Keratinocyte (primary cell): ENCODE measurements around the gene RSAD1. TPM values are rescaled to one million over a fixed set of nuclear protein-coding genes. Genes with fewer than 3 reads are reported as not detected.

Source experiments
- DNase-seq: peaks from one replicate; pipeline ENCODE4 v3.0.0-alpha.2; 2011; ENCODE audit warnings: low read depth, missing footprints, low spot score
- FAIRE-seq: peaks from 2 replicates; lab custom pipeline; 2011; peaks lifted over from hg19 to GRCh38; lab: Jason Lieb, UNC
- H2AFZ ChIP-seq: 2 replicates; pipeline ENCODE4 v1.6.0; 2012; ENCODE audit warnings: low read length, control low read depth, inconsistent platforms; ENCODE audit not compliant: control insufficient read depth
- H3K27ac ChIP-seq: 2 replicates; pipeline ENCODE4 v1.5.1; 2011; ENCODE audit warnings: low read length; ENCODE audit not compliant: control insufficient read depth, insufficient read depth
- H3K27me3 ChIP-seq: 3 replicates; pipeline ENCODE4 v1.6.0; 2011; ENCODE audit warnings: low read length; ENCODE audit not compliant: control insufficient read depth, insufficient read depth; ENCODE audit errors: extremely low read depth
- H3K36me3 ChIP-seq, 2 experiments: 2 replicates in 1 of 2; 3 replicates in 1 of 2; pipeline ENCODE4 v1.5.1; 2011; ENCODE audit warnings: low read length in 2 of 2, mild to moderate bottlenecking in 1 of 2; ENCODE audit not compliant: control insufficient read depth in 2 of 2, insufficient read depth in 2 of 2; ENCODE audit errors: extremely low read depth in 1 of 2
- H3K4me1 ChIP-seq: 3 replicates; pipeline ENCODE4 v1.5.1; 2011; ENCODE audit warnings: low read length; ENCODE audit not compliant: control insufficient read depth, insufficient read depth; ENCODE audit errors: extremely low read depth
- H3K4me2 ChIP-seq: 3 replicates; pipeline ENCODE4 v1.6.0; 2011; ENCODE audit warnings: low read depth, low read length; ENCODE audit not compliant: control insufficient read depth, insufficient read depth; ENCODE audit errors: extremely low read depth
- H3K4me3 ChIP-seq, 3 experiments: fragments of 200-600 bp in 1 of 3; sonication (generic) in 1 of 3; 2 replicates in 2 of 3; 3 replicates in 1 of 3; pipeline ENCODE4 v1.5.1; 2011 to 2016; ENCODE audit warnings: low read length in 3 of 3, mild to moderate bottlenecking in 3 of 3, control low read depth in 2 of 3, inconsistent platforms in 1 of 3, low read depth in 1 of 3, mixed read lengths in 1 of 3, mixed run types in 1 of 3, moderate library complexity in 1 of 3; ENCODE audit not compliant: control insufficient read depth in 2 of 3, insufficient read depth in 2 of 3; ENCODE audit errors: extremely low read depth in 1 of 3
- H3K79me2 ChIP-seq: 2 replicates; pipeline ENCODE4 v1.6.0; 2012; ENCODE audit warnings: low read length; ENCODE audit not compliant: control insufficient read depth, insufficient read depth
- H3K9ac ChIP-seq: 3 replicates; pipeline ENCODE4 v1.6.0; 2011; ENCODE audit warnings: low read length; ENCODE audit not compliant: control insufficient read depth, insufficient read depth; ENCODE audit errors: extremely low read depth
- H3K9me1 ChIP-seq: 3 replicates; pipeline ENCODE4 v1.6.0; 2011; ENCODE audit warnings: low read length; ENCODE audit not compliant: control insufficient read depth, insufficient read depth; ENCODE audit errors: extremely low read depth
- H3K9me3 ChIP-seq: 2 replicates; pipeline ENCODE4 v1.5.1; 2012; ENCODE audit warnings: low read depth, low read length; ENCODE audit not compliant: control insufficient read depth
- H4K20me1 ChIP-seq: 3 replicates; pipeline ENCODE4 v1.6.0; 2011; ENCODE audit warnings: low read length; ENCODE audit not compliant: control insufficient read depth, insufficient read depth; ENCODE audit errors: extremely low read depth
- CTCF ChIP-seq, 3 experiments: IDR thresholded peaks in 1 of 3; conservative IDR thresholded peaks in 1 of 3; optimal IDR thresholded peaks in 1 of 3; 2 replicates in 2 of 3; 3 replicates in 1 of 3; pipeline versions ENCODE3 to v1.5.1; 2011; ENCODE audit warnings: low read length in 3 of 3, mild to moderate bottlenecking in 3 of 3, moderate library complexity in 2 of 3, control low read depth in 1 of 3, inconsistent platforms in 1 of 3; ENCODE audit not compliant: insufficient read depth in 2 of 3; ENCODE audit errors: extremely low read depth in 1 of 3
- EZH2 ChIP-seq: IDR thresholded peaks from one replicate; pipeline ENCODE4 v1.6.1; 2012; ENCODE audit warnings: inconsistent platforms, mild to moderate bottlenecking, low read length, moderate library complexity
- dilution Hi-C: fragments of 300-500 bp; cut with MboI; formaldehyde crosslinking; loops from one replicate; pipeline ENCODE4 v1.7.0; 2020; ENCODE audit warnings: low sequenced_read_pairs; ENCODE audit not compliant: extremely low pct_ligation_motif_present
- polyA plus RNA-seq, 5 experiments: library from polyadenylated mRNA; depleted of rRNA in 3 of 5; stranded (reverse) in 3 of 5; stranded (forward) in 1 of 5; unstranded in 1 of 5; fragments of >200 nt; gene quantifications; 1 replicate in 1 of 5; 2 replicates in 3 of 5; 3 replicates in 1 of 5; pipeline versions ENCODE4 v1.2.1 to v1.2.3, GENCODE V29; 2011 to 2012; ENCODE audit warnings: missing spikeins in 2 of 5, low read depth in 1 of 5, low replicate concordance in 1 of 5

Gene RSAD1
- polyA plus RNA-seq, 1 donor (not counting 4 experiments of a cell fraction or from before 2014, with no cell fraction given), result 28.2 TPM

DNA sequence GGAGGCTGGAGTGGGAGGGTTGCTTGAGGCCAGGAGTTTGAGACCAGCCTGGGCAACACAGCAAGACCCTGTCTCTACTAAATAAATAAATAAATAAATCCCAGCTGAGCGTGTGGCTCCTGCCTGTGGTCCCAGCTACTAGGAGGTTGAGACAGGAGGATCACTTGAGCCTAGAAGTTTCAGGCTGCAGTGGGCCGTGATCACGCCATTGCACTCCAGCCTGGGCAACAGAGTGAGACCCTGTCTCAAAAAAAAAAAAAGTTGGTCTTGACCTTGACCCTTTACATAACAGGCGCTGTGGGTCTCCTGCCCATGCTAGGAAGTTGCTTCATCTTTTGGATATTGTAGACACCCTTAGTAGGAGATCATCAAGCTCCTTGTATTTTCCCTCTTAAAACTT is 41.3 kb upstream of the RSAD1 start:
- TF ChIP-seq CTCF (optimal IDR thresholded peaks at IDR 0.05 in 1 of 3, IDR thresholded peaks at IDR 0.05 in 1 of 3, conservative IDR thresholded peaks at IDR 0.05 in 1 of 3; ENCODE audit: extremely low read depth in 1 of 3, insufficient read depth in 2 of 3, low read length in 3 of 3) (no peak), EZH2 (no peak)
- no peak for DNase-seq
- Histone ChIP-seq H2AFZ (no peak overlapping the region), H3K9me1 (no peaks in the 10 kb centered on the region), H3K9me3 (no peaks in the 10 kb centered on the region), H3K4me3 (no peak overlapping the region), H3K79me2 (peaks cover 4% of the 10 kb centered on the region), H3K9ac (no peak overlapping the region), H3K27ac (no peak overlapping the region), H4K20me1 (no peaks in the 10 kb centered on the region), H3K27me3 (no peaks in the 10 kb centered on the region), H3K36me3 (peaks cover 3 to 5% of the 10 kb centered on the region in 2 experiments), H3K4me2 (no peak overlapping the region), H3K4me1 (peaks cover 6% of the 10 kb centered on the region)
- FAIRE-seq, result no peak
- dilution Hi-C loops, result no loop called here

DNA sequence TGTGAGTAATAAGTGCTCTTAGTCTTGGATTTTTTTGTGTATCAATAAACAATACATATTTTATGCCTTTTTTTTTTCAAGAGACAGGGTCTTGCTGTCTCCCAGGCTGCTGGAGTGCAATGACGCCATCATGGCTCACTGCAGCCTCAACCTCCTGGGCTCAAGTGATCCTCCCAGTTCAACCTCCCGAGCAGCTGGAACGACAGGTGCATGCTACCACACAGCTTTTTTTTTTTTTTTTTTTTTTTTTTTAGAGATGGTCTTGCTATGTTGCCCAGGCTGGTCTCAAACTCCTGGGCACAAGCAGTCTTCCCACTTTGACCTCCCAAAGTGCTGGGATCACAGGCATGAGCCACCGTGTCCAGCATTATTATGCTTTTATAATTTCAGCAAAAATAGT is 39.7 kb upstream of the RSAD1 start:
- no peak overlapping the region for H3K4me3 ChIP-seq
- no peaks in the 10 kb centered on the region for H3K9me1 ChIP-seq
- FAIRE-seq (no peak), DNase-seq (no peak)
- no peaks in the 10 kb centered on the region for H3K9me3 ChIP-seq
- no peak overlapping the region for H3K9ac ChIP-seq
- no peak overlapping the region for H2AFZ ChIP-seq
- no peaks in the 10 kb centered on the region for H3K27me3 ChIP-seq
- peaks cover 0 to 3% of the 10 kb centered on the region in 2 experiments for H3K36me3 ChIP-seq
- peaks cover 18% of the 10 kb centered on the region for H3K4me1 ChIP-seq
- H3K4me2 ChIP-seq, result no peak overlapping the region
- TF ChIP-seq EZH2, result no peak
- no peak for TF ChIP-seq CTCF (optimal IDR thresholded peaks at IDR 0.05 in 1 of 3, IDR thresholded peaks at IDR 0.05 in 1 of 3, conservative IDR thresholded peaks at IDR 0.05 in 1 of 3; ENCODE audit: extremely low read depth in 1 of 3, insufficient read depth in 2 of 3, low read length in 3 of 3)
- no peak overlapping the region for H3K27ac ChIP-seq
- dilution Hi-C loops, result no loop called here
- no peaks in the 10 kb centered on the region for H3K79me2 ChIP-seq
- H4K20me1 ChIP-seq, result no peaks in the 10 kb centered on the region
